ENCODE measurements around the gene AP1B1.

DNA sequence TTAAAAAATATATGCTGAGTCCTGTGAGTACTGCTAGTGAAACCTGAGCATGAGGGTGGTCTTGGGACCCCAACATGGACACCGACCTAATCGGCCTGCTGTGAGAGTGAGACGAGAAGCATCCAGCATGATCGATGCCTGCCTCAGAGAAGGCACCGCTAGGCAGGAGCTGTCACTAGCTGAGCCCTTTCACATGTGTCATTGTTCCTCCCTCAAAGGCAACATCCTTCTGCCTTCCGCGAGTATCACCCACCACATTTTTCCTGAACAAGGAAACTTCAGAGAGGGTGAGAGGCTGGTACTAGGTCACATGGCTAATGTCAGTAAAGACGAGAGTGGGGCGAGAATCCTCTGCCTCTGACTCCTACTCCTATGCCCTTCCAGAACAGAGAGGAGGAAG lies 35.6 kb downstream of the AP1B1 start:
- TF ChIP-seq, protein P1, sequence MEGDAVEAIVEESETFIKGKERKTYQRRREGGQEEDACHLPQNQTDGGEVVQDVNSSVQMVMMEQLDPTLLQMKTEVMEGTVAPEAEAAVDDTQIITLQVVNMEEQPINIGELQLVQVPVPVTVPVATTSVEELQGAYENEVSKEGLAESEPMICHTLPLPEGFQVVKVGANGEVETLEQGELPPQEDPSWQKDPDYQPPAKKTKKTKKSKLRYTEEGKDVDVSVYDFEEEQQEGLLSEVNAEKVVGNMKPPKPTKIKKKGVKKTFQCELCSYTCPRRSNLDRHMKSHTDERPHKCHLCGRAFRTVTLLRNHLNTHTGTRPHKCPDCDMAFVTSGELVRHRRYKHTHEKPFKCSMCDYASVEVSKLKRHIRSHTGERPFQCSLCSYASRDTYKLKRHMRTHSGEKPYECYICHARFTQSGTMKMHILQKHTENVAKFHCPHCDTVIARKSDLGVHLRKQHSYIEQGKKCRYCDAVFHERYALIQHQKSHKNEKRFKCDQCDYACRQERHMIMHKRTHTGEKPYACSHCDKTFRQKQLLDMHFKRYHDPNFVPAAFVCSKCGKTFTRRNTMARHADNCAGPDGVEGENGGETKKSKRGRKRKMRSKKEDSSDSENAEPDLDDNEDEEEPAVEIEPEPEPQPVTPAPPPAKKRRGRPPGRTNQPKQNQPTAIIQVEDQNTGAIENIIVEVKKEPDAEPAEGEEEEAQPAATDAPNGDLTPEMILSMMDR (IDR thresholded peaks at IDR 0.05) = no peak
- TF ChIP-seq POLR2A (IDR thresholded peaks at IDR 0.05) = no peak
- no peak for TF ChIP-seq POLR2AphosphoS5 (IDR thresholded peaks at IDR 0.05)

Data from breast epithelium (tissue), 3 donors.